Neural progenitor cell (in vitro differentiated cells): ENCODE data around the gene MRAP2. TPM values are rescaled to one million over a fixed set of nuclear protein-coding genes. Genes with fewer than 3 reads are reported as not detected.

Experiments
- DNase-seq: peaks from one replicate; pipeline ENCODE4 v3.0.0-alpha.2; 2016; ENCODE audit warnings: low spot score
- H2AFZ ChIP-seq: fragments of 200-600 bp; sonication (generic); replicated peaks from 2 replicates; pipeline ENCODE4 v1.6.1; 2016; ENCODE audit warnings: antibody characterized with exemption
- H3F3A ChIP-seq: fragments of 200-600 bp; sonication (generic); 2 replicates; pipeline ENCODE4 v1.6.1; 2016; ENCODE audit warnings: antibody characterized with exemption, low read depth
- H3K27ac ChIP-seq: fragments of 200-600 bp; sonication (generic); 2 replicates; pipeline ENCODE4 v1.5.1; 2016; ENCODE audit warnings: mild to moderate bottlenecking
- H3K27me3 ChIP-seq: fragments of 200-600 bp; sonication (generic); 2 replicates; pipeline ENCODE4 v1.6.1; 2016; ENCODE audit warnings: mild to moderate bottlenecking, moderate library complexity
- H3K36me3 ChIP-seq: fragments of 200-600 bp; sonication (generic); 2 replicates; pipeline ENCODE4 v1.5.1; 2016
- H3K4me1 ChIP-seq: fragments of 200-600 bp; sonication (generic); 2 replicates; pipeline ENCODE4 v1.6.1; 2016; ENCODE audit warnings: mixed run types
- H3K4me2 ChIP-seq: fragments of 200-600 bp; sonication (generic); 2 replicates; pipeline ENCODE4 v1.6.1; 2016
- H3K4me3 ChIP-seq: fragments of 200-600 bp; sonication (generic); 2 replicates; pipeline ENCODE4 v1.5.1; 2016
- H3K79me2 ChIP-seq: fragments of 200-600 bp; sonication (generic); 2 replicates; pipeline ENCODE4 v1.6.1; 2016; ENCODE audit warnings: low read depth
- H3K9ac ChIP-seq: fragments of 200-600 bp; sonication (generic); 2 replicates; pipeline ENCODE4 v1.6.1; 2016
- H3K9me3 ChIP-seq: fragments of 200-600 bp; sonication (generic); 2 replicates; pipeline ENCODE4 v1.5.1; 2016; ENCODE audit warnings: low read depth
- H4K20me1 ChIP-seq: fragments of 200-600 bp; sonication (generic); 2 replicates; pipeline ENCODE4 v1.6.1; 2016; ENCODE audit warnings: low read depth
- H3K27ac Mint-ChIP-seq: 3 replicates; pipeline ENCODE4 v1.8.0; 2021; ENCODE audit warnings: mixed read lengths
- H3K27me3 Mint-ChIP-seq: 2 replicates; pipeline ENCODE4 v1.8.0; 2022; ENCODE audit warnings: low read depth, mild to moderate bottlenecking, inconsistent platforms, moderate library complexity, mixed read lengths; ENCODE audit not compliant: insufficient read depth
- H3K36me3 Mint-ChIP-seq: 3 replicates; pipeline ENCODE4 v1.8.0; 2021; ENCODE audit warnings: mixed read lengths
- H3K4me1 Mint-ChIP-seq: 3 replicates; pipeline ENCODE4 v1.8.0; 2021; ENCODE audit warnings: mixed read lengths
- H3K4me3 Mint-ChIP-seq: 3 replicates; pipeline ENCODE4 v1.8.0; 2021; ENCODE audit warnings: mild to moderate bottlenecking, moderate library complexity, mixed read lengths
- H3K9me3 Mint-ChIP-seq: 3 replicates; pipeline ENCODE4 v1.8.0; 2020; ENCODE audit warnings: mixed read lengths
- EZH2 ChIP-seq: fragments of 200-600 bp; sonication (generic); IDR thresholded peaks from 2 replicates; pipeline ENCODE4 v1.6.1; 2017; ENCODE audit warnings: antibody characterized with exemption, mild to moderate bottlenecking, moderate library complexity
- EZH2phosphoT487 ChIP-seq: fragments of 200-600 bp; sonication (generic); IDR thresholded peaks from 2 replicates; pipeline ENCODE4 v1.6.1; 2017; ENCODE audit warnings: antibody characterized with exemption
- total RNA-seq: library from RNA; depleted of rRNA; stranded (reverse); fragments of >200 nt; gene quantifications from 2 replicates; pipeline ENCODE4 v1.2.3, GENCODE V29; 2015; ENCODE audit warnings: low replicate concordance
- TF ChIP-seq, protein P1 (sequence below): fragments of 200-600 bp; sonication (generic); IDR thresholded peaks from 2 replicates; pipeline ENCODE4 v1.5.1; 2017; ENCODE audit warnings: antibody characterized with exemption, mild to moderate bottlenecking

The MRAP2 gene
- total RNA-seq, 1 donor from 2014 or later: 0.75 TPM

DNA sequence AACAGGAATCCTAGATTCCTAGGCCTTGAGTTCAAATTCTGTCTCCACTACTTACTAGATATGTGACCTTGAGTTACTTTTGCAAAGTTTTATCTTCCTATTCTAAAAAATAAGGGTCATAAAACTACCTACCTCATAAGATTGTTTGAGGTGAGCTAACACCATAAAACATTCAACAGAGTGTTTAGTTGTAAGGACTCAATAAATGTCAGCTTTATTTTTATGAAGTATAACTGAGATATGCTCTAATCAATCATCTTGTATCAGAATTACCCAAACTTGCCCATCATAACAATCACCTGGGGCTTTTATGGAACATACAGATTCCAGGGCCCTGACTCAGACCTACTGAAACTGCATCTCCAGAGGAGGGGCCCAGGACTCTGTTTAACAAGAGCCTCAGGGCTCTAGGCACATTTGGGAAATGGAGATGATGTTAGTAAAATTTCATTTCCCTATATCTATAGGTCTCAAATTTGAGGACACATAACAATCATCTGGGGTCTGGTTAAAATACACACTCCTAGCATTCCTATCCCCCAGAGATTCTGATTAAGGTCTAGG is 35.5 kb upstream of the MRAP2 start:
- no peak for TF ChIP-seq EZH2
- TF ChIP-seq, protein P1, sequence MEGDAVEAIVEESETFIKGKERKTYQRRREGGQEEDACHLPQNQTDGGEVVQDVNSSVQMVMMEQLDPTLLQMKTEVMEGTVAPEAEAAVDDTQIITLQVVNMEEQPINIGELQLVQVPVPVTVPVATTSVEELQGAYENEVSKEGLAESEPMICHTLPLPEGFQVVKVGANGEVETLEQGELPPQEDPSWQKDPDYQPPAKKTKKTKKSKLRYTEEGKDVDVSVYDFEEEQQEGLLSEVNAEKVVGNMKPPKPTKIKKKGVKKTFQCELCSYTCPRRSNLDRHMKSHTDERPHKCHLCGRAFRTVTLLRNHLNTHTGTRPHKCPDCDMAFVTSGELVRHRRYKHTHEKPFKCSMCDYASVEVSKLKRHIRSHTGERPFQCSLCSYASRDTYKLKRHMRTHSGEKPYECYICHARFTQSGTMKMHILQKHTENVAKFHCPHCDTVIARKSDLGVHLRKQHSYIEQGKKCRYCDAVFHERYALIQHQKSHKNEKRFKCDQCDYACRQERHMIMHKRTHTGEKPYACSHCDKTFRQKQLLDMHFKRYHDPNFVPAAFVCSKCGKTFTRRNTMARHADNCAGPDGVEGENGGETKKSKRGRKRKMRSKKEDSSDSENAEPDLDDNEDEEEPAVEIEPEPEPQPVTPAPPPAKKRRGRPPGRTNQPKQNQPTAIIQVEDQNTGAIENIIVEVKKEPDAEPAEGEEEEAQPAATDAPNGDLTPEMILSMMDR: no peak
- no peak for TF ChIP-seq EZH2phosphoT487
- no peaks in the 10 kb centered on the region for H3K4me1 ChIP-seq
- no peaks in the 10 kb centered on the region for H3F3A ChIP-seq
- H3K27ac Mint-ChIP-seq: no peak overlapping the region
- no peak overlapping the region for H3K9ac ChIP-seq
- H3K27ac ChIP-seq: no peak overlapping the region
- H3K9me3 Mint-ChIP-seq: no peaks in the 10 kb centered on the region
- peaks cover 22% of the 10 kb centered on the region for H3K4me1 Mint-ChIP-seq
- no peaks in the 10 kb centered on the region for H3K36me3 Mint-ChIP-seq
- no peak for DNase-seq
- H3K36me3 ChIP-seq: no peaks in the 10 kb centered on the region
- no peaks in the 10 kb centered on the region for H3K79me2 ChIP-seq
- H3K4me2 ChIP-seq: no peak overlapping the region
- H3K27me3 Mint-ChIP-seq: peaks cover 4% of the 10 kb centered on the region
- no peaks in the 10 kb centered on the region for H4K20me1 ChIP-seq
- no peak overlapping the region for H2AFZ ChIP-seq
- H3K4me3 ChIP-seq: no peak overlapping the region
- H3K9me3 ChIP-seq: no peaks in the 10 kb centered on the region
- no peak overlapping the region for H3K4me3 Mint-ChIP-seq
- H3K27me3 ChIP-seq: no peaks in the 10 kb centered on the region

- Histone ChIP-seq H3K9ac (no peak overlapping the region), H3K4me2 (no peak overlapping the region), H3K27ac (no peak overlapping the region), H3K9me3 (no peaks in the 10 kb centered on the region), H3K4me1 (no peaks in the 10 kb centered on the region), H3K36me3 (no peaks in the 10 kb centered on the region), H3F3A (no peaks in the 10 kb centered on the region), H3K27me3 (no peaks in the 10 kb centered on the region), H3K79me2 (no peaks in the 10 kb centered on the region), H2AFZ (no peak overlapping the region), H4K20me1 (no peaks in the 10 kb centered on the region), H3K4me3 (no peak overlapping the region)
- Mint-ChIP-seq H3K4me3 (no peak overlapping the region), H3K27ac (no peak overlapping the region), H3K9me3 (no peaks in the 10 kb centered on the region), H3K36me3 (no peaks in the 10 kb centered on the region), H3K4me1 (peaks cover 33% of the 10 kb centered on the region), H3K27me3 (peaks cover 4% of the 10 kb centered on the region)
- TF ChIP-seq, protein P1: no peak
- TF ChIP-seq EZH2phosphoT487 (no peak), EZH2 (no peak)
- no peak for DNase-seq
These were observed 32.5 kb upstream of the MRAP2 start for GRCh38 chr6:84001119-84001518.

DNA sequence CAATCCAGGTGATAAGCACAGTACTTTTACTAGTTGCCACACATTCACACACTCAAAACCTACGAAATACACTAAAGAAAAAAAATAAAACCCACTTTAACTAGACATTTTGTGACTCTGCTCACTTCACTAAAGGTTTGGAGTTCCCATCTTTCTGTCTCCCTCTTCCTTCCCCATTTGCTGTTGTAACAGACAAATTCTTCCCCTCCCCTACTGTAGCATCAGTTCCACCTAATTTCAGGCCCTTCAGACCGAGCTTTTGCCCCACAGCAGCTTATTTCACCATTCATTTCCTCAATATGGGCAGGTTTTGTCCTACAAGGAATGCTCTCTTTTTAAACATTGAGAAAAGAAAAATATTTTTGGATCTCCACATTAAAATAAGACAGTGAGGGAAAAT is 31.3 kb upstream of the MRAP2 start:
- Mint-ChIP-seq H3K4me3 (no peak overlapping the region), H3K27me3 (peaks cover 4% of the 10 kb centered on the region), H3K4me1 (peaks cover 33% of the 10 kb centered on the region), H3K36me3 (no peaks in the 10 kb centered on the region), H3K27ac (no peak overlapping the region), H3K9me3 (no peaks in the 10 kb centered on the region)
- Histone ChIP-seq H3K9ac (no peak overlapping the region), H3K4me3 (no peak overlapping the region), H3K79me2 (no peaks in the 10 kb centered on the region), H3K9me3 (no peaks in the 10 kb centered on the region), H3K36me3 (no peaks in the 10 kb centered on the region), H3K27ac (no peak overlapping the region), H3K27me3 (no peaks in the 10 kb centered on the region), H3F3A (no peaks in the 10 kb centered on the region), H3K4me1 (no peaks in the 10 kb centered on the region), H2AFZ (peak overlapping the region; percentile 61), H4K20me1 (no peaks in the 10 kb centered on the region), H3K4me2 (no peak overlapping the region)
- DNase-seq: no peak
- TF ChIP-seq EZH2phosphoT487 (no peak), EZH2 (no peak)
- TF ChIP-seq, protein P1: no peak
